Measurements from ENCODE around the gene ALG14. TPM values are rescaled to one million over a fixed set of nuclear protein-coding genes. Genes with fewer than 3 reads are reported as not detected.

Gene ALG14
- total RNA-seq, 1 donor from 2014 or later: 10.5 TPM

DNA sequence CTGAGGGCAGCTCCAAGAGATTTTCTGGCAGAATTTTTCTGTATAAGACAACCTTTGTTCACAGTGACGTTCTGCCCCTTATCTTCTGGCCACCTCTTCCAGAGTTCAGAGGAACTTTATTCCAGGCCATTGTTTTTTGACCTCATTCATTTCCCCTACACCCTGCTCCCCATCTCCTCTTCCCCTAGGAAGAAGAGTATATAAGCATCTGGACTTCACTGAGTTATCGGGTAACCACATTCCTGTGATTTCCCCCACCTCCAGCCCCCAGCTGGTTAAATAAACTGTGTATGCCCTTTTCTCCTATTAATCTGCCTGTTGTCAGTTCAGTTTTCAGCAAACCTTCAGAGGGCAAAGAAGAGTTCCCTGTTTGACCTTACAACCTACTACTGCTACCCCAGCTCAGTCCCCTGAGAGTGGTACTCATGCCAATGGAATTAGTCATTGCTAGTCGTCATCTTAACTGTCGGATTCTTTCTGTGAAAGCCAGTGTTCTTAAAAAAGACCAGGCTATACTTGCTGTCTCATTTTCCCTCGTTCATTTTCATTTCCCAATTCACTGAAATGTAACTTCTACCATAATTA is 14.3 kb upstream of the ALG14 start:
- TF ChIP-seq, protein P1, sequence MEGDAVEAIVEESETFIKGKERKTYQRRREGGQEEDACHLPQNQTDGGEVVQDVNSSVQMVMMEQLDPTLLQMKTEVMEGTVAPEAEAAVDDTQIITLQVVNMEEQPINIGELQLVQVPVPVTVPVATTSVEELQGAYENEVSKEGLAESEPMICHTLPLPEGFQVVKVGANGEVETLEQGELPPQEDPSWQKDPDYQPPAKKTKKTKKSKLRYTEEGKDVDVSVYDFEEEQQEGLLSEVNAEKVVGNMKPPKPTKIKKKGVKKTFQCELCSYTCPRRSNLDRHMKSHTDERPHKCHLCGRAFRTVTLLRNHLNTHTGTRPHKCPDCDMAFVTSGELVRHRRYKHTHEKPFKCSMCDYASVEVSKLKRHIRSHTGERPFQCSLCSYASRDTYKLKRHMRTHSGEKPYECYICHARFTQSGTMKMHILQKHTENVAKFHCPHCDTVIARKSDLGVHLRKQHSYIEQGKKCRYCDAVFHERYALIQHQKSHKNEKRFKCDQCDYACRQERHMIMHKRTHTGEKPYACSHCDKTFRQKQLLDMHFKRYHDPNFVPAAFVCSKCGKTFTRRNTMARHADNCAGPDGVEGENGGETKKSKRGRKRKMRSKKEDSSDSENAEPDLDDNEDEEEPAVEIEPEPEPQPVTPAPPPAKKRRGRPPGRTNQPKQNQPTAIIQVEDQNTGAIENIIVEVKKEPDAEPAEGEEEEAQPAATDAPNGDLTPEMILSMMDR (IDR thresholded peaks at IDR 0.05; ENCODE audit: unreplicated experiment): no peak
- peaks cover 23% of the 10 kb centered on the region for H3K4me1 Mint-ChIP-seq (ENCODE audit: low read depth)
- H3K36me3 Mint-ChIP-seq (ENCODE audit: insufficient read depth): peaks cover 5% of the 10 kb centered on the region
- no peak overlapping the region for H3K4me3 Mint-ChIP-seq (ENCODE audit: low read depth)
- peak overlapping the region; percentile 96 for H3K27ac Mint-ChIP-seq
- H3K9me3 Mint-ChIP-seq (ENCODE audit: low read depth): peaks cover 3% of the 10 kb centered on the region
- no peaks in the 10 kb centered on the region for H3K27me3 Mint-ChIP-seq
- no peak for DNase-seq (ENCODE audit: low spot score, unreplicated experiment)

GRCh38 chr1:95085376-95085775 is 12.6 kb upstream of the ALG14 start:
- H3K4me3 Mint-ChIP-seq (ENCODE audit: low read depth): no peak overlapping the region
- peaks cover 3% of the 10 kb centered on the region for H3K36me3 Mint-ChIP-seq (ENCODE audit: insufficient read depth)
- H3K4me1 Mint-ChIP-seq (ENCODE audit: low read depth): peaks cover 23% of the 10 kb centered on the region
- TF ChIP-seq, protein P1 (IDR thresholded peaks at IDR 0.05; ENCODE audit: unreplicated experiment): no peak
- H3K9me3 Mint-ChIP-seq (ENCODE audit: low read depth): peaks cover 3% of the 10 kb centered on the region
- H3K27me3 Mint-ChIP-seq: no peaks in the 10 kb centered on the region
- peak overlapping the region; percentile 31 for H3K27ac Mint-ChIP-seq
- no peak for DNase-seq (ENCODE audit: low spot score, unreplicated experiment)

DNA sequence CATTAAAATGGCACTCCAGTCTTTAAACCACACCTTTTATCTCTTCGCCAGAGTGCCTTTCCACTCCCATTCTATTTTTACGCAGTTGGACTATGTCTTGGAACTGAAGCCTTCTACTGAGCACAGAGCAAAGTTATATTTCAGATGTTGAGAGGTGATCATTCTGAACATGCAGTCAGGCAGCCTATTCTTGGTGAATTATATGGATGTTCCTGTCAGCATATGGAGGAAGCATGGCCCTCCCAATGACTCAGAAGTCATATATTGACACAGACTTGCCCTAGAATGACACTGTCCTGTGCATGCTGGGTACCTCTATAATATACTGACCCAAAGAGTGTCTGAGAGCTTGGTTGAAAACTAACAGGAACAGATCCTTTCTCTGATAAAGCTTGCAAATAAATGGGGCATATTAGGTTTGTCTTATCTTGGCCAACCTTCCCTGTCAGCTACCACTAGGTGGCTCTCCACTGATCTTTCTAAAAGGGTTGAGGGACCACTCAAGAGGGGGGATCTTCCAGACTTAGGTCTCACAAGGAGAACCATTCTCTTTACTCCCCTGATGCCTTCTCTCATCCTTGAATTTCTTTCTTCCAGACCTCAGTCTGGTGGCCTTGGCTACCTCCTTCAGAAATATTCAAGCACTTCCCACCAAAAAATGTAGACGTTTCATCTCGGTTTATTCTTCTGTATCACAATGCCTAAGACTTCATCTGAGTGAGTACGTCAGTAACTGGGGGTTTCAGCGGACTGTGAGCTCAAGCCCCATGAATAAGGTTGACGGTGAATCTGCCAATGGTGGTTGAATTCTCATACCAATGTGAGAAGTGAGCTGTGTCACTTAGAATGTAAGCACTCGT is 11.8 kb upstream of the ALG14 start:
- no peak overlapping the region for H3K4me3 Mint-ChIP-seq (ENCODE audit: low read depth)
- no peak for DNase-seq (ENCODE audit: low spot score, unreplicated experiment)
- TF ChIP-seq, protein P1 (IDR thresholded peaks at IDR 0.05; ENCODE audit: unreplicated experiment): peak; percentile 46

DNA sequence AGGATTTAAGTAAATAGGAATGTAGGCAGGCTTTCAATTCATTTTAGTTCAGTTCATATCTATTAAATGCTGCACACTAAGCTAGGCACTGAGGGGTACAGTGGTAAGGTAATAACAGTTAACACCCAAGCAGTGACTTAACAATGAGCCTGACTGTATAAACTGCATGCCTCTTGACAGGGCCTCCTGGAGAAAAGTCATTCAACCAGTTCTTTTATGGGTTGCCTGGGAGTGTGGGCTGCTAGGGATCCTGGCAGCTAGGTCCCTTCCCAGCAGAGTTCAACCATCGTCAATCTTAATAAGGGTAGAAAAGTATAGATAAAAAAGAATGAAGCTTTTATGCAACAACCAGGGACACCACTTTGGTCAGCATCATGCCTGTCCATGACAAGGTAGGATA is 8.1 kb upstream of the ALG14 start:
- Mint-ChIP-seq H3K36me3 (ENCODE audit: insufficient read depth) (no peaks in the 10 kb centered on the region), H3K9me3 (ENCODE audit: low read depth) (peaks cover 3% of the 10 kb centered on the region), H3K4me3 (ENCODE audit: low read depth) (no peak overlapping the region), H3K4me1 (ENCODE audit: low read depth) (peaks cover 9% of the 10 kb centered on the region), H3K27ac (no peak overlapping the region), H3K27me3 (no peaks in the 10 kb centered on the region)
- DNase-seq (ENCODE audit: low spot score, unreplicated experiment): no peak
- TF ChIP-seq, protein P1 (IDR thresholded peaks at IDR 0.05; ENCODE audit: unreplicated experiment): no peak

More for the DNA sequence above, 11.8 kb upstream of the ALG14 start:
- Mint-ChIP-seq H3K4me1 (ENCODE audit: low read depth) (peaks cover 23% of the 10 kb centered on the region), H3K27me3 (no peaks in the 10 kb centered on the region), H3K27ac (no peak overlapping the region), H3K36me3 (ENCODE audit: insufficient read depth) (no peaks in the 10 kb centered on the region), H3K9me3 (ENCODE audit: low read depth) (peaks cover 3% of the 10 kb centered on the region)

DNA sequence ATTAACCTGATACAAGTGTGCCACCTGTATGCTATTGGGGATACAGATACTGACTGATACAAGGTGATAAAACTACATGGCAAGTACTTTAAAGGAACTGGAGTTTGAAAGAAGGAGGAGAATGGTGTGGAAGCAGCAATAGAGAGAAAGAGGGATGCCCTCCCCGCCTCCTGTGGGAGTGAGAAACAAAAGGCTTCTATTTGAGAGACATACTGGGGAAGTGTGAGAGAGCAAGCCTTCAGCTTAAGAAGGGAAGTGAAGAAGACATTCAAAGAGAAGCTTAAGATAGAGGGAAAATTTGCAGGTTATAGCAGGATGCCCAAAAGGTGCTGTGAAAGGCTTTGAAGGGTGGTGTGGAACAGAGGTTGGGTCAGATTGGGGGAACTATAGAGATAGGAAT is 7.7 kb upstream of the ALG14 start:
- Mint-ChIP-seq H3K27ac (no peak overlapping the region), H3K27me3 (no peaks in the 10 kb centered on the region), H3K36me3 (ENCODE audit: insufficient read depth) (no peaks in the 10 kb centered on the region), H3K4me3 (ENCODE audit: low read depth) (no peak overlapping the region), H3K4me1 (ENCODE audit: low read depth) (peaks cover 8% of the 10 kb centered on the region), H3K9me3 (ENCODE audit: low read depth) (peaks cover 3% of the 10 kb centered on the region)
- TF ChIP-seq, protein P1 (IDR thresholded peaks at IDR 0.05; ENCODE audit: unreplicated experiment): no peak
- no peak for DNase-seq (ENCODE audit: low spot score, unreplicated experiment)
